GM12892 (cell line): ENCODE results near the gene PBX1.

ENCODE experiments used
- POLR2A ChIP-seq: IDR thresholded peaks from 2 replicates; pipeline ENCODE4 v1.6.1; 2011; ENCODE audit warnings: low read depth, low read length, control low read depth
- POLR2AphosphoS5 ChIP-seq: IDR thresholded peaks from 2 replicates; pipeline ENCODE4 v1.6.1; 2011; ENCODE audit warnings: low read depth, low read length, control low read depth

DNA sequence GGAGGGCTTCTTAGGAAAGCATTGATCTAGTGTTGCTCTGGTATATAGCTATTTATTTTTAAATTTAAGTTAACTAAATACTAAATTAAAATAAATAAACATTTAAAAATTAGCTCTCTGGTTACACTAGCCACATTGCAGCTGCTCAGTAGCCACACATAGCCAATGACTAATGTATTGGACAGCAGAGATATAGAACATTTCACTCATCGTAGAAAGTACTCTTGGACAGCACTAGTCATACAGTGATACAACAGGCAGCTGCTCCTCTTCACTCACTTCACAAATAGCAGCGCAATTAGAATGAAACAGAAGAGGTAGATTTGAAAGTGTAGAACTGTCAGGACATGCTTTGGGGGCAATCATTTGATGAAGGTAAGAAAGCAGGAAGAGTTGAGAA lies 245.4 kb downstream of the PBX1 start:
- TF ChIP-seq POLR2AphosphoS5 (no peak), POLR2A (no peak)
